Stimulated activated naive B cell treated with anti-CD40 and anti-IgM and Interleukin-4, amounts not matched to agents 10 μg/mL and 1 μg/mL and 100 μg/mL, for 72 hours (primary cell): ENCODE results near the gene P2RX1.

Source experiments
- ATAC-seq, 2 donors: fragments of 150-1000 bp; cut with Tn5 transposase; replicated peaks; 2 replicates each; pipeline ENCODE4 v1.10.0; 2021; ENCODE audit warnings: moderate library complexity in 1 of 2
- DNase-seq: peaks from one replicate; pipeline ENCODE4 v3.0.0; 2021
- H3K27ac Mint-ChIP-seq: one replicate; pipeline ENCODE4 v1.8.0; 2022; ENCODE audit warnings: mild to moderate bottlenecking, mixed read lengths
- H3K27me3 Mint-ChIP-seq, 2 donors: one replicate each; pipeline ENCODE4 v1.8.0; 2022; ENCODE audit warnings: mixed read lengths in 2 of 2
- H3K36me3 Mint-ChIP-seq, 2 donors: one replicate each; pipeline ENCODE4 v1.8.0; 2022; ENCODE audit warnings: mixed read lengths in 2 of 2, mild to moderate bottlenecking in 1 of 2
- H3K4me1 Mint-ChIP-seq, 2 donors: one replicate each; pipeline ENCODE4 v1.8.0; 2022; ENCODE audit warnings: mixed read lengths in 2 of 2, mild to moderate bottlenecking in 1 of 2
- H3K4me3 Mint-ChIP-seq, 2 donors: one replicate each; pipeline ENCODE4 v1.8.0; 2022; ENCODE audit warnings: mild to moderate bottlenecking in 2 of 2, mixed read lengths in 2 of 2, moderate library complexity in 1 of 2
- H3K9me3 Mint-ChIP-seq, 2 donors: one replicate each; pipeline ENCODE4 v1.8.0; 2022; ENCODE audit warnings: mixed read lengths in 2 of 2, mild to moderate bottlenecking in 1 of 2

The P2RX1 gene

DNA sequence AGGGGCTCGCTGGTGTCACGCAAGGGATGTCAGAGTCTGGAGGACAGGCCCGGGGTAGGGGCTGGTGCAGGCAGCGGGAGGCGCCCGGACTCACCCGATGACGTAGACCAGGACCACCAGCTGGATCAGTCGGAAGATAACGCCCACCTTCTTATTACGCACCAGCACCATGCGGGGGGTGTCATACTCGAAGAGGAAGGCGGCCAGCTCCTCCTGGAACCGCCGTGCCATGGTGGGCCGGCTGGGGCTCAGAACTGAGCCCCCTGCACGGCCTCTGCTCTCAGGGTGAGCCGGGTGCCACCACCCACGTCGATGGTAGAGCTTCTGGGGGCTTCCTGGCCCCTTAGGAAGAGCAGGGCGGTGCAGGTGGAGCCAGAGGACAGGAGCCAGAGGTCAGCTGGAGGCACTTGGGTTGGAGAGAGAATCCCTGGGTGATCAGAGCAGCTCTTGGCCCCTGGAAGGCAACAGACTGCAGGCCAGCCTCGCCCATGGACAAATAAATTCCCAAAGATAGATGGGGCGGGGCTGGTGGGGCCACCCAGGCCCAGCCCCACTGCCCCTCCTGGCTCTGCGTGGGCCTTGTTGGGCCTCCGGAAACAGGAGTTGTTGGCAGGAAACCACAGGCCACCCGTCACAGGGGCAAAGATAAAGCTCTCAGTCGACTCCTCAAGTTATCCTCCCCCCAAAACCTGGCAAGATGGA lies at the start of gene P2RX1:
P2RX1 (minus strand) TSS at position 471 of the 702 bp plus-strand sequence; CDS start at position 231, 240 bp downstream.
- ATAC-seq (peak; percentile 21 to 25), DNase-seq (peak; percentile 65)
- Mint-ChIP-seq H3K27me3 (no peaks in the 10 kb centered on the region), H3K9me3 (peaks cover 0 to 4% of the 10 kb centered on the region in 2 donors), H3K36me3 (peaks cover 18 to 30% of the 10 kb centered on the region in 2 donors), H3K27ac (peak within 1 kb of the TSS; percentile 99), H3K4me3 (peak within 1 kb of the TSS; percentile 95 to 96), H3K4me1 (peaks cover 56 to 81% of the 10 kb centered on the region in 2 donors)

DNA sequence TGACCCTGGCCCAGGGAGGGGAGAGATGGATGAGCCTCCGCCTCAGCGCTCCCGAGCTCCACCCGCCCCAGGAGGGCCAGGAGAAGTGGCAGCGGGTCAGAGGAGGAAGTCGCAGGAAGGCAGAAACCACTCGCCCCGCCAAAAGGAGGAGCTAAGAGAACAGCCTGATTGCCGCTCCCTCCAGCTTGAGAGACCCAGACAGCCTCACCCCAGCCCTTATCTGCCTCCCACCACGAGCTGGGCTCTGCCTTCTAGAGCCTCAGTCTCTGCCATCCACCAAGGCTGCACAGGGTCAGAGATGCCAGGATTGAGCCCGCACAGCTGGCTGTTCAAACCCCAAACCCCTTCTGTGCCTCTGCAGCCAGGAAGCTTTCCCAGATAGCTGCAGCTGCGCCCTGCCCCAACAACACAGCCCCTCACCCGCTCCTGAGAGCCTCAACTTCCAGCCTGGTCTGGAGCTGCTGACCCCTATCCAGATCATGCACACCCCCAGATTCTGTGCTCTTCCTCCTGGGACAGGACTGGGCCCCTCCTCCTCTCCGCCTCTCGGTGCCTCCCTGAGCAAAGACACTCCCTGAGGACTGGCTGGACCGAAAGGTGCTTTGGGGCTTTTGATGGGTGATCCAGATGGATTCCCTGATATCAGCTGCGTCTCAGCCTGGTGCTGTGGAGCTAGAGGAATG lies 49.0 kb upstream of the P2RX1 start:
- Mint-ChIP-seq H3K36me3 (peaks cover 0 to 2% of the 10 kb centered on the region in 2 donors), H3K9me3 (no peaks in the 10 kb centered on the region)

DNA sequence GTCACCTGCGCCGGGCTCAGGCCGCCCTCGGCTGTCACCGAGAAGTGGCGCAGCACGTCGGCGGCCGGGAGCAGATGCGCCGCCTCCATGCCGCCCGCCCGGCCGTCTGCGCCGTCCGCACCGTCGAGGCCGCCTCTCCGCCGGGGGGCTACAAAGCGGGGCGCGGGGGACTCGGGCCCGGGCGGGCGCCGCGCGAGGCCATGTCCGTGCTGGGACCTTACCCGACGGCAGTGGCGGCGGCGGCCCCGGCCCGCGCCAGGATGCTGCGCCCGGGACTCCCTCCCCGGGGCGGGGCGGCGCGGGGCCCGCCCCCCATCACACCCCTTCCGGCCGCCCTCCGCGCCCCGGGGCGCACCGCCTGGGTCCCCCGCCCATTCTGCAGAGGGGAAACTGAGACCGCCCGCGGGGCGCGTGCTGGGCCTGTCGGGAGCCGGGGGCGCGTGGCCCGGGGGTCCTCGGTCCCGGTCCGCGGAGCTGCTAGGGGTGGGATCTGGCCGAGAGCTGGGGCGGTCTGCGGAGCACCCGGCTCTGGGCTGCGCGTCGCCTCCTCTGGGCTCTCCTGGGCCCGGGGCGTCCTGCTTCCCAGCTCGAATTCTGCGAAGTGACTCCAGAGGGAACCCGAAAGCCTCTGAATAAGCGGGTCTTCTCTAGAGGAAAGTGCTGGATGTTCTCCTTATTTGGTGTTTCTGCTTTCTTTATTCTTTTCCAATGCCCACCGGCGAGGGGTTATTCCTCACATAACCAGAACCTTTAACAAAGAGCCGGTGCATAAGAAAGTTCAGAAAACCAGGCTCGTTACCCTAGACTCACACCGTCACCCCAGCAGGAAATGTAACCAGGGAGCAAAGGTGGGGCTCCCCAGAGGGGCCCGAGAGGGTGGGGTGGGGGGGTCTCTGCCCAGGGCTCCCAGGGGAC lies 48.2 kb upstream of the P2RX1 start, which contains the start of gene ATP2A3:
ATP2A3 (minus strand) TSS at position 235 of the 915 bp plus-strand sequence; CDS start at position 89, 146 bp downstream.
- Mint-ChIP-seq H3K27me3 (no peaks in the 10 kb centered on the region), H3K36me3 (peaks cover under 1 to 2% of the 10 kb centered on the region in 2 donors), H3K4me3 (peak within 1 kb of the TSS; percentile 85 to 86), H3K4me1 (peaks cover 58 to 83% of the 10 kb centered on the region in 2 donors), H3K9me3 (no peaks in the 10 kb centered on the region), H3K27ac (peak within 1 kb of the TSS; percentile 88)
- ATAC-seq (peak; percentile 45 to 57), DNase-seq (peak; percentile 43)

More for the DNA sequence above, 49.0 kb upstream of the P2RX1 start:
- DNase-seq = peak; percentile 72
- H3K27ac Mint-ChIP-seq = peak overlapping the region; percentile 88
- ATAC-seq = peak; percentile 51 to 57
- H3K4me1 Mint-ChIP-seq = peaks cover 50 to 75% of the 10 kb centered on the region in 2 donors
- peak overlapping the region; percentile 85 to 86 for H3K4me3 Mint-ChIP-seq
- no peaks in the 10 kb centered on the region for H3K27me3 Mint-ChIP-seq

DNA sequence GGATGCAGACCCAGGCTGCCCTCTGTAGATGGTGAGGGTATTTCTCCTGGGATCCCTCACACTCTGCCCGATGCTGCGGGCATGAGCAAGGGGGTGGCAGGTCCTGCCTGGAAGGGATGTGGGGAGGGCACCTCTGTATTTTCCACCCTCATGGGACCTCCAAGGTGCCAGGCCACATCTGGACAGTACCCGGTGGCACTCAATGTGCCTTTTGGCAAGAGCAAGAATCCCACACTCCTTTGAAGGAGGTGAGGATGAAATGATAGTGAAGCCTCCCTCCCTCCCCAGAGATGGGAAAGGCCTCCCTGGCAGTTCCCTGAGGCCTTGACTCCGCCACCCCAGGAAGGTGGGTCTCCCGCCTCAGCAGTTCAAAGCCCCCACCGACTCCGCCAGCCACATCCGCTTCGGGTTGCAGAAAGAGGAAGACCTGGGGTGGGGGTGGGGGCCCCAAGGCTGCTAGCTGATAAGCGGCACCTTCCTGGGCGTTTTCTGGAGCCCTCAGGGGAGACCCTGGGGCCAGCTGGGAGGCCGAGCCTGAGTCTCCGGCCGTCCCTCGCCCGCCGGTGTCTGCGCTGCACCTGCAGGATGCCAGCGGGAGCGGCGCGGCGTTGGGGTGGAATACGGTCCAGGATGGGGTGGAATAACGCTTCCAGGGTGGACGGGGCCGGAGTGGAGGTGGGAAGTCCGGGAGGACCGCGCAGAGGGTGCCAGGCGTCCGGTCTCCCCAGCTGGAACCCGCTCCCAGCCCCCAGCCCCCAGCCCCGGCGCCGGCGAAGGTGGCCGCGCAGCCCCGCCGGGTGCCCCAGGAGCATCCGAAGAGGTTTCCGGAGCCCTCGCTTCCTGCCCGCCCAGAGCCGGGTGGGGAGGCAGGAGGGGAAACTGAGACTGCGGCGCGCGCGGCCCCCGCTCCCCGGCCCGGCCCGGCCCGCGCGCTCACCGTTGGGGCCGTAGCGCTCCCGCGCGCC lies 47.3 kb upstream of the P2RX1 start:
- Mint-ChIP-seq H3K27ac (peak overlapping the region; percentile 77), H3K4me3 (peak overlapping the region; percentile 82 to 85), H3K36me3 (peaks cover 5 to 6% of the 10 kb centered on the region in 2 donors), H3K9me3 (no peaks in the 10 kb centered on the region), H3K27me3 (no peaks in the 10 kb centered on the region), H3K4me1 (peaks cover 60 to 83% of the 10 kb centered on the region in 2 donors)
- ATAC-seq = peak; percentile 9 to 29
- DNase-seq = peak; percentile 51

DNA sequence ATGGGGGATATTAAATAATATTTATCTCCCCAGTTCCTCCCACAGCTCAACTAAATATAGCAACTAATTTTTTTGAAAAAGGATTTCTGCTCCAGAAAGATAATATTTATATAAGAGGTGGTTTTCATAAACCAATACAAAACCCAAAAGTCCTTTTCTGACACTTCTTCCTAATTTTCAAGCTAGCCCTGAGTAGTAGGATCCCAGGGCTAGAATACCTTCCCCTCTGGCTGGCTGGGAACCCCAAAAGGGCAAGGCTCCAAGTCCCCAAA lies 46.6 kb upstream of the P2RX1 start:
- Mint-ChIP-seq H3K36me3 (peaks cover 5 to 6% of the 10 kb centered on the region in 2 donors), H3K27ac (peak overlapping the region; percentile 77), H3K9me3 (no peaks in the 10 kb centered on the region), H3K4me3 (peak overlapping the region; percentile 82 to 85), H3K4me1 (peaks cover 60 to 83% of the 10 kb centered on the region in 2 donors), H3K27me3 (no peaks in the 10 kb centered on the region)
- ATAC-seq (no peak), DNase-seq (no peak)

DNA sequence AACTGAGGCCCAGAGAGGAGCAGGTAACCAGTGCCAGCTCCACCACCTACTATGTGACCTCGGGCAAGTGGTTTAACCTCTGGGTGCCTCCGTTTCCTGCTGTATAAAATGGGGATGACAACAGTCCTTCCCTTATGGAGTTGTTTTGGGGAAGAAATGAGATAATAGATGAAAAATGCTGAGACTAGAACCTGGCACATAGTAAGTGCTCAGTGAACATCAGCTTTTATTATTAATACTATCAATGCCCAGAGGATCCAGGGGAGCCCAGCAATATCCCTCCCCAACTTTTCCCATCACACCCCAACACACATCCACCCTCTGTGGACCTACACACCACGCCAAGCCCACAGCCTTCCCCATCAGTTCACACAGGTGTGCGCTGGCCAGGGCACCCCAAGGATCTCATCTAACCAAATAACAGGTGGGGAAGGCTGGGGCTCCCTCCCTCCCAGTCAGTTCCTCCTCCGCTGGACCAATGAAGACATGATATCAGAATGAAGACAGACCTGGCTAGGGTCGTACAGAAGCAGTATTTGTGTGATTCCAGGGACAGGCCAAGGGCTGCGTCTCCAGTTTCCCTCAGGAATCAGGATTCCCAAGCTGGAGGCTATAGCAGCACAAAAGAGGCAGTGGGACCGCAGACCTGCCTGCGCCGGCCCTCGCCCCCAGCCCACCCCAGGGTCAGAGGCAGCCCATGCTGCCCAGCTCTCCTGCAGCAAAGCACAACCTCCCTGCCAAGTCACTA lies 46.1 kb upstream of the P2RX1 start:
- H3K4me1 Mint-ChIP-seq = peaks cover 61 to 83% of the 10 kb centered on the region in 2 donors

DNA sequence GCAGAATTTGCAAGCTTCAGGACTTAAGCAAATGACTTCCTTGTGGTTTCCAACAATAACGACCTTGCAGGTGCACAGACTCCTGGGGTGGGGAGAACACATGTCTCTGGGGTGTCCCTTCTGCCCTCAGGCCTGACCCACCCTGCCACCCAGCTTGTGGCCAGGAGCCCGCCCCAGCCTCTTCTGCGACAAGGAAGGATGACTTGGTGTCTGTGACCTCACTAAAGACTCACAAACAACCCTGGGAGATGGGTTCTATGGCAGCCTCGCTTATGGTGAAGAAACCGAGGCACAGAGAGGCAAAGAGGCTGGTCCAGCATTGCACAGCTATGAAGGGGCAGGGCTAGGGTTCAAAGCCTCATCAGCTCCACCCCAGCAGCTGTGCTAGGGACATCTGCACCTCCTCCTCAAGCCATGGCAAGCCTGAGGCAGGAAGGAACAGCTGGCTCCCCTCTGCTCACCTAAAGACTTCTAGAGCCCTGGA lies 45.3 kb upstream of the P2RX1 start:
- DNase-seq = peak; percentile 60
- peak overlapping the region; percentile 80 for H3K27ac Mint-ChIP-seq
- no peaks in the 10 kb centered on the region for H3K27me3 Mint-ChIP-seq

More for the DNA sequence above, 46.1 kb upstream of the P2RX1 start:
- H3K9me3 Mint-ChIP-seq = no peaks in the 10 kb centered on the region
- H3K36me3 Mint-ChIP-seq = peaks cover 8 to 11% of the 10 kb centered on the region in 2 donors
- peak overlapping the region; percentile 80 for H3K27ac Mint-ChIP-seq
- no peaks in the 10 kb centered on the region for H3K27me3 Mint-ChIP-seq
- ATAC-seq (no peak), DNase-seq (no peak)
- peak overlapping the region; percentile 82 to 85 for H3K4me3 Mint-ChIP-seq

DNA sequence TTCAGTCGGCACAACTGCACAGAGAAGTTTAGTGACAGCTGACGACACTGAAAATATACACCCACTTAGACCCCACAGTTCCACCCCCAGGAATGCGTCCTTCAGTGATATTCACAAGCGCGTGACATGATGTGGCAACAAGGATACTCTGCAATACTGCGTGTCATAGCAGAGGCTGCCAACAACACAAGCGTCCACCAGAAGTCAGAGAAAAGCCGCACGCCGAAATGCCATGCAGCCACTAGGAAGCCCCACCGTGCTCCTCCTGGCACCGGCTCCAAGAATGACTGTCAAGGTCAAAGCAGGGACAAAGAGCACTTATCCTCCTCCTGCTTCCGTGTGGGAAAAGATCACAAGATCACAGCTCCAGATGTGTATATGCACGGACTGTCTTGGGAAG lies 44.5 kb upstream of the P2RX1 start:
- DNase-seq = no peak
- peaks cover 68 to 87% of the 10 kb centered on the region in 2 donors for H3K4me1 Mint-ChIP-seq
- no peaks in the 10 kb centered on the region for H3K9me3 Mint-ChIP-seq
- H3K27ac Mint-ChIP-seq = peak overlapping the region; percentile 87
- H3K27me3 Mint-ChIP-seq = no peaks in the 10 kb centered on the region
- H3K4me3 Mint-ChIP-seq = peak overlapping the region; percentile 82 to 85
- ATAC-seq = no peak
- H3K36me3 Mint-ChIP-seq = peaks cover 11 to 16% of the 10 kb centered on the region in 2 donors

More for the DNA sequence above, 45.3 kb upstream of the P2RX1 start:
- Mint-ChIP-seq H3K36me3 (peaks cover 11 to 15% of the 10 kb centered on the region in 2 donors), H3K4me1 (peaks cover 63 to 83% of the 10 kb centered on the region in 2 donors), H3K4me3 (peak overlapping the region; percentile 82 to 85), H3K9me3 (no peaks in the 10 kb centered on the region)
- peak; percentile 50 to 55 for ATAC-seq

DNA sequence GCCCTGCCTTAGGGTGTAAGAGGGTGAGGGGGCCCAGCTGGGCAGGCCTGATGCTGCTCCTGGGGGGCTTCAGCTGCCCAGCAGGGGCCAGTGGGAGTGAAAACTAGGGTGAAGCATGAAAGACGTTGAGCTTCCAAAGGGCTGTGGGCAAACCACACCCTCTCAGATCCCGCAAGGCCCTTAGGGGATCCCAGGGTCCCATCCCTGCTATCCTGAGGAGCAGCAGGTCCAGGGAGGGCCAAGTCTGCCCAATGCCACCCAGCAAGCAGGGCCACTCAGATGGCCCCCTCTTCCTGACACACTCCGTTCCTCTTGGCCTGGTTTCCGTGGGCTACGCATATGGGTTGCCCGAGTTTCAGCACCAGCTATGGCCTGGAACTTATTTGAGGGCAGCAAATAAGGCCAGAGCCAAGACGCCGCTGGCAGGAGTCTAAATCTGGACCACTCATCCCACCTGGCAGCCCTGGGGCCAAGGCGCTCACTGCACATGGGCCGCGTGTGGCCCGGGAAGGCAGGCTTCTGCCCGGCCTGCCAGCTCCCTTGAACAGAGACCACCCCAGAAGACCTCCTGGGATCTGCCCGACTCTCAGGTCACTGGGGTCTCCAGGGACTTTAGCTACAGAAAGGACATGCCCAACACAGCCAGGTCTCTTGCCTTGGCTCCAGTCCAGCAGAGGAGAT lies 43.8 kb upstream of the P2RX1 start:
- Mint-ChIP-seq H3K4me1 (peaks cover 66 to 88% of the 10 kb centered on the region in 2 donors), H3K36me3 (peaks cover 11 to 16% of the 10 kb centered on the region in 2 donors), H3K27ac (peak overlapping the region; percentile 87), H3K9me3 (no peaks in the 10 kb centered on the region), H3K4me3 (peak overlapping the region; percentile 82 to 85), H3K27me3 (no peaks in the 10 kb centered on the region)
- DNase-seq (no peak), ATAC-seq (no peak)

DNA sequence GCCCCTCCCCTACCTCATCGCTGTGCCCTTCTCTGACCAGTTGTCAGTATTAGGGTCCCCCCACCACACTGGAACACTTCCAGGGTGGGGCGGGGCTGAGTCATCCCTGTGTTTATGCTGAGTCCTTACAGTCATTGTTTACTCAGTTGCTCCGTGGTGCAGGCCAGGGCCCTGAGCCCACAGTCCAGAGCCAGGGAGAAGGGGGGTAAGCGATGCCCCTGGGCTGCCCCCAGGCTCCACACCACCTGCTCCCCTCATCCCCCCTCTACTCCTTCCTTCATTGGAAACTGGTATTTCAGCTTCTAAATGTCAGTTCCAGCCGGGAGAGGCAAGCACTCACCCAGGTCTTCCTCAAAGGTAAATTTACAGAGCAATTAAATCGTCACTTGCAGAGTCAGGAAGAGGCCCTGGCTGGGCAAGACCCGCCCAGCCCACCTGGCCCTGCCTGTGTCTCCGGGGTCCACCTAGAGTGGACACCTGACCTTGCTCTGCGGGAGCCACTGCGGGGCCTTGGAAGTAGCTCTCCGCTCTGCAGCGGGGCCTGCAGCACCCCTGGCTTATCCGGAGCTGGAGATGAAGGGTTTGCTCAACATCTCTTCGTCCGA lies 43.1 kb upstream of the P2RX1 start:
- peaks cover 65 to 90% of the 10 kb centered on the region in 2 donors for H3K4me1 Mint-ChIP-seq
- H3K4me3 Mint-ChIP-seq = no peak overlapping the region
- no peaks in the 10 kb centered on the region for H3K27me3 Mint-ChIP-seq
- peaks cover 11 to 16% of the 10 kb centered on the region in 2 donors for H3K36me3 Mint-ChIP-seq
- no peaks in the 10 kb centered on the region for H3K9me3 Mint-ChIP-seq
- ATAC-seq (no peak), DNase-seq (no peak)
- H3K27ac Mint-ChIP-seq = peak overlapping the region; percentile 87

DNA sequence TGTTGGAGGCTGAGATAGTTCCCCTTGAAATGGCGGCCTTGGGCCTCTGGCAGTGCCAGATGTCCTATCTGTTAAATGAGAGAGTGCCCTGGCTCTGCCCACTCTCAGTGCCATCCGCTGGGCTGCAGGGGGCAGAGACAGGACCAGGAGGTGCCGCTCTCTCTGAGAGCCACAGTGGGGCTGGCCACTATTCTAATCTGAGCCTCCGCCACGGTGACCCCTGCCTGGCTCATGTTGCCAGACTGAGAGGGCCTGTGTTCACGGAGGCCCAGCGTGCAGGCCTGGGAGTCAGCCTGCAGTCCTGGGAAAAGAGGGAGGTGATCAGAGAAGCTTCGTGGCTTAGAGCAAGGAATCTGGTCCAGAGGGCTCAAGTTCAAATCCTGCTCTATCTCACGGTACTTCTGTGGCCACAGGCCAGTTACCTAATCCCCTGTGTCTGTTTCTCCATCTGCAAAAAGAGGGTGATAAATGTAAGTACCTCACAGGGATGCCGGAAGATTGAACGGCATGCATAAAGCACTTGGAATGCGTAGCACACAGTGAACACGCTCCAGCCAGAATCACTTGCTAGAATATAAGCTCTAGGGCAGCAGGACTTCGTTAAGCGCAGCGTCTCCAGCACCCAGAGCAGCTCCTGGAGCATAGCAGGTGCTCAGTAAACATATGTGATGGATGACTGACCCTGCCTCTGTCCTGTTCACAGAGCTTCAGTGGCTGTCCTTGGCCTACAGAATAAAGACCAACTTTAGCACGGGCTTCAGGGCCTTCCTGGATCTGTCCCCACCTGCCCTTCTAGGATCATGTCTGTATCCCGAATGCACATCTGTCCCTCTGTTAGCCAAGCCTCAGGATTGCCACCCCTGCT lies 41.7 kb upstream of the P2RX1 start:
- DNase-seq = no peak
- no peaks in the 10 kb centered on the region for H3K9me3 Mint-ChIP-seq
- peaks cover 63 to 89% of the 10 kb centered on the region in 2 donors for H3K4me1 Mint-ChIP-seq

More for the DNA sequence above, 41.7 kb upstream of the P2RX1 start:
- Mint-ChIP-seq H3K36me3 (peaks cover 11 to 16% of the 10 kb centered on the region in 2 donors), H3K27ac (peak overlapping the region; percentile 90), H3K4me3 (peak overlapping the region; percentile 25 to 56), H3K27me3 (no peaks in the 10 kb centered on the region)
- no peak for ATAC-seq
